Gastrocnemius medialis (tissue), 4 donors: ENCODE data around the gene PACSIN1. TPM values are rescaled to one million over a fixed set of nuclear protein-coding genes. Genes with fewer than 3 reads are reported as not detected.

Source experiments
- ATAC-seq, 2 donors: fragments of 150-250 bp; one replicate each; pipeline ENCODE4 v1.9.1; 2016
- DNase-seq, 2 donors: peaks; one replicate each; pipeline ENCODE4 v3.0.0-alpha.2; 2019
- H3K27ac ChIP-seq, 4 donors: fragments of 200-600 bp; sonication (generic); 1 replicate in 1 of 4; 2 replicates in 3 of 4; pipeline ENCODE4 v1.5.1; 2016 to 2018; ENCODE audit warnings: mild to moderate bottlenecking in 2 of 4, moderate library complexity in 1 of 4
- H3K27me3 ChIP-seq, 3 donors: fragments of 200-600 bp; sonication (generic) in 2 of 3; 1 replicate in 1 of 3; 2 replicates in 2 of 3; pipeline versions ENCODE4 v1.5.1 to v1.6.0; 2016 to 2019; ENCODE audit warnings: mild to moderate bottlenecking in 1 of 3, moderate library complexity in 1 of 3
- H3K36me3 ChIP-seq, 2 donors: fragments of 200-600 bp; sonication (generic) in 1 of 2; one replicate each; pipeline ENCODE4 v1.5.1; 2017 to 2018
- H3K4me1 ChIP-seq, 2 donors: fragments of 200-600 bp; sonication (generic) in 1 of 2; one replicate each; pipeline ENCODE4 v1.5.1; 2016 to 2017; ENCODE audit warnings: mild to moderate bottlenecking in 2 of 2
- H3K4me3 ChIP-seq, 4 donors: fragments of 200-600 bp; sonication (generic) in 3 of 4; 1 replicate in 1 of 4; 2 replicates in 3 of 4; pipeline ENCODE4 v1.5.1; 2016 to 2019; ENCODE audit warnings: mild to moderate bottlenecking in 2 of 4
- H3K9me3 ChIP-seq, 3 donors: fragments of 200-600 bp; sonication (generic) in 2 of 3; 1 replicate in 1 of 3; 2 replicates in 2 of 3; pipeline ENCODE4 v1.5.1; 2016 to 2019
- CTCF ChIP-seq, 5 experiments: fragments of 450-650 bp in 3 of 5; fragments of 200-600 bp in 2 of 5; sonication (generic) in 2 of 5; IDR thresholded peaks in 4 of 5; conservative IDR thresholded peaks in 1 of 5; 1 replicate in 4 of 5; 2 replicates in 1 of 5; pipeline ENCODE4 v1.5.1; 2016 to 2019; ENCODE audit warnings: antibody characterized with exemption in 5 of 5, mild to moderate bottlenecking in 3 of 5, moderate library complexity in 3 of 5
- POLR2A ChIP-seq, 2 donors: fragments of 450-650 bp; IDR thresholded peaks; one replicate each; pipeline ENCODE4 v1.6.1; 2017; ENCODE audit warnings: antibody characterized with exemption in 2 of 2, mild to moderate bottlenecking in 2 of 2, moderate library complexity in 2 of 2
- in situ Hi-C, 4 donors: fragments of 200-750 bp; cut with MboI; loops; one replicate each; pipeline versions ENCODE4 v1.15.0 to v1.8.0; 2017; ENCODE audit warnings: low sequenced_read_pairs in 4 of 4
- intact Hi-C: fragments of 100-400 bp; cut with DNase I; formaldehyde crosslinking; loops from one replicate; pipeline ENCODE4 v1.15.1; 2023; ENCODE audit warnings: low total_unique reads
- total RNA-seq, 4 donors: library from RNA; depleted of rRNA; stranded (reverse); fragments of >200 nt; gene quantifications; one replicate each; pipeline versions ENCODE4 v1.1.0 to v1.2.3, GENCODE V29; 2016

The PACSIN1 gene
- total RNA-seq, 4 donors from 2014 or later: not detected

- H3K4me3 ChIP-seq: no peak overlapping the region
- DNase-seq (no peak), ATAC-seq (no peak)
- no peaks in the 10 kb centered on the region for H3K9me3 ChIP-seq
- intact Hi-C loops: no loop called here
- TF ChIP-seq CTCF (IDR thresholded peaks at IDR 0.05 in 4 of 5, conservative IDR thresholded peaks at IDR 0.05 in 1 of 5): no peak
- TF ChIP-seq POLR2A (IDR thresholded peaks at IDR 0.05): no peak
- no peaks in the 10 kb centered on the region for H3K36me3 ChIP-seq
- in situ Hi-C loops: no loop called here
- no peaks in the 10 kb centered on the region for H3K4me1 ChIP-seq
- no peak overlapping the region for H3K27ac ChIP-seq
- no peaks in the 10 kb centered on the region for H3K27me3 ChIP-seq
These were observed 94.7 kb downstream of the PACSIN1 start for GRCh38 chr6:34560366-34561226.

- ATAC-seq: no peak
- H3K4me3 ChIP-seq: no peak overlapping the region
- no peak overlapping the region for H3K27ac ChIP-seq
- H3K27me3 ChIP-seq: no peaks in the 10 kb centered on the region
- H3K9me3 ChIP-seq: no peaks in the 10 kb centered on the region
- in situ Hi-C loops (no loop called here), intact Hi-C loops (no loop called here)
- no peak for DNase-seq
- no peak for TF ChIP-seq POLR2A (IDR thresholded peaks at IDR 0.05)
- no peak for TF ChIP-seq CTCF (IDR thresholded peaks at IDR 0.05 in 4 of 5, conservative IDR thresholded peaks at IDR 0.05 in 1 of 5)
- H3K36me3 ChIP-seq: no peaks in the 10 kb centered on the region
- no peaks in the 10 kb centered on the region for H3K4me1 ChIP-seq
These were observed 95.3 kb downstream of the PACSIN1 start for GRCh38 chr6:34561227-34561530.

- TF ChIP-seq CTCF (IDR thresholded peaks at IDR 0.05 in 4 of 5, conservative IDR thresholded peaks at IDR 0.05 in 1 of 5): no peak
- no peak for TF ChIP-seq POLR2A (IDR thresholded peaks at IDR 0.05)
- H3K27ac ChIP-seq: no peak overlapping the region
- intact Hi-C loops (no loop called here), in situ Hi-C loops (no loop called here)
- H3K9me3 ChIP-seq: no peaks in the 10 kb centered on the region
- H3K36me3 ChIP-seq: no peaks in the 10 kb centered on the region
- ATAC-seq (no peak), DNase-seq (no peak)
- H3K27me3 ChIP-seq: peaks cover 0 to 3% (median 3%) of the 10 kb centered on the region in 3 donors
- no peak overlapping the region for H3K4me3 ChIP-seq
- no peaks in the 10 kb centered on the region for H3K4me1 ChIP-seq
These were observed 96.5 kb downstream of the PACSIN1 start for GRCh38 chr6:34562350-34562749.

GRCh38 chr6:34562861-34563512 lies 97.1 kb downstream of the PACSIN1 start:
- TF ChIP-seq CTCF (IDR thresholded peaks at IDR 0.05 in 4 of 5, conservative IDR thresholded peaks at IDR 0.05 in 1 of 5): no peak
- TF ChIP-seq POLR2A (IDR thresholded peaks at IDR 0.05): no peak
- ATAC-seq (no peak), DNase-seq (no peak)
- in situ Hi-C loops (no loop called here), intact Hi-C loops (no loop called here)
- H3K9me3 ChIP-seq: no peaks in the 10 kb centered on the region
- no peaks in the 10 kb centered on the region for H3K4me1 ChIP-seq
- H3K4me3 ChIP-seq: no peak overlapping the region
- H3K27me3 ChIP-seq: peaks cover 0 to 7% (median 3%) of the 10 kb centered on the region in 3 donors
- H3K36me3 ChIP-seq: no peaks in the 10 kb centered on the region
- no peak overlapping the region for H3K27ac ChIP-seq
